Measurements from ENCODE around the gene HSBP1. TPM values are rescaled to one million over a fixed set of nuclear protein-coding genes. Genes with fewer than 3 reads are reported as not detected.

Gene HSBP1
- total and polyA plus RNA-seq, 2 of the 13 experiments (the other 11 are each of a cell fraction or from before 2014, with no cell fraction given), result 249 to 292 TPM

GRCh38 chr16:83813823-83814658, 6.3 kb downstream of the HSBP1 start (continued):
- TF ChIP-seq HINFP (CRISPR knock-in tag; IDR thresholded peaks at IDR 0.05; ENCODE audit: low read depth) (no peak), ETV5 (CRISPR knock-in tag; IDR thresholded peaks at IDR 0.05; ENCODE audit: borderline replicate concordance) (peak; percentile 15; the same call in 1 of the 2 replicates), ZNF44 (CRISPR knock-in tag; IDR thresholded peaks at IDR 0.05) (no peak), ZNF570 (CRISPR knock-in tag; IDR thresholded peaks at IDR 0.05; ENCODE audit: borderline replicate concordance) (no peak), ZNF605 (CRISPR knock-in tag; IDR thresholded peaks at IDR 0.05) (no peak), MYNN (CRISPR knock-in tag; IDR thresholded peaks at IDR 0.05; ENCODE audit: low read depth) (no peak), ZBTB25 (CRISPR knock-in tag; IDR thresholded peaks at IDR 0.05) (no peak), ZNF569 (CRISPR knock-in tag; IDR thresholded peaks at IDR 0.05; ENCODE audit: borderline replicate concordance) (no peak), MAFF (IDR thresholded peaks at IDR 0.05; ENCODE audit: low read depth, low read length) (no peak), PCBP2 (optimal IDR thresholded peaks at IDR 0.05; ENCODE audit: low read depth, low read length, poor library complexity, severe bottlenecking) (no peak), CHCHD3 (CRISPR knock-in tag; IDR thresholded peaks at IDR 0.05) (no peak), THAP7 (CRISPR knock-in tag; IDR thresholded peaks at IDR 0.05) (no peak), HMGA1 (CRISPR knock-in tag; conservative IDR thresholded peaks at IDR 0.05) (no peak), SNRNP70 (IDR thresholded peaks at IDR 0.05; ENCODE audit: low read depth, low read length) (no peak), THAP11 (CRISPR knock-in tag; IDR thresholded peaks at IDR 0.05) (peak; percentile 69), RBAK (CRISPR knock-in tag; IDR thresholded peaks at IDR 0.05) (no peak), ARID2 (CRISPR knock-in tag; IDR thresholded peaks at IDR 0.05; ENCODE audit: borderline replicate concordance) (no peak), ZNF687 (CRISPR knock-in tag; IDR thresholded peaks at IDR 0.05) (peak; percentile 54), ZSCAN22 (CRISPR knock-in tag; IDR thresholded peaks at IDR 0.05) (no peak), ZNF614 (CRISPR knock-in tag; IDR thresholded peaks at IDR 0.05; ENCODE audit: borderline replicate concordance) (peak; percentile 72; the same call in 1 of the 2 replicates), STAG1 (CRISPR knock-in tag; IDR thresholded peaks at IDR 0.05) (no peak), HNRNPL (IDR thresholded peaks at IDR 0.05; ENCODE audit: low read depth, low read length) (no peak), ZNF251 (CRISPR knock-in tag; IDR thresholded peaks at IDR 0.05) (no peak)
